Smooth muscle cell (in vitro differentiated cells): ENCODE data around the gene MMP2. TPM values are rescaled to one million over a fixed set of nuclear protein-coding genes. Genes with fewer than 3 reads are reported as not detected.

ENCODE experiments used
- DNase-seq: peaks from one replicate; lab custom pipeline; 2025; ENCODE audit not compliant: unreplicated experiment; lab: John Stamatoyannopoulos, UW
- H2AFZ ChIP-seq: fragments of 200-600 bp; sonication (generic); 2 replicates; pipeline ENCODE4 v1.6.0; 2016; ENCODE audit warnings: antibody characterized with exemption, low read depth, mild to moderate bottlenecking
- H3F3A ChIP-seq: fragments of 200-600 bp; sonication (generic); 2 replicates; pipeline ENCODE4 v1.6.0; 2017; ENCODE audit warnings: antibody characterized with exemption, low read depth
- H3K27ac ChIP-seq: fragments of 200-600 bp; sonication (generic); 2 replicates; pipeline ENCODE4 v1.5.1; 2016; ENCODE audit warnings: low read depth, mild to moderate bottlenecking
- H3K27me3 ChIP-seq: fragments of 200-600 bp; sonication (generic); 2 replicates; pipeline ENCODE4 v1.6.1; 2016; ENCODE audit warnings: low read depth, mild to moderate bottlenecking
- H3K36me3 ChIP-seq: fragments of 200-600 bp; sonication (generic); 2 replicates; pipeline ENCODE4 v1.5.1; 2016; ENCODE audit warnings: low read depth
- H3K4me1 ChIP-seq: fragments of 200-600 bp; sonication (generic); 2 replicates; pipeline ENCODE4 v1.5.1; 2016; ENCODE audit warnings: low read depth
- H3K4me2 ChIP-seq: fragments of 200-600 bp; sonication (generic); 2 replicates; pipeline ENCODE4 v1.6.0; 2016; ENCODE audit warnings: mild to moderate bottlenecking
- H3K4me3 ChIP-seq: fragments of 200-600 bp; sonication (generic); 2 replicates; pipeline ENCODE4 v1.5.1; 2016; ENCODE audit warnings: mild to moderate bottlenecking
- H3K79me2 ChIP-seq: fragments of 200-600 bp; sonication (generic); 2 replicates; pipeline ENCODE4 v1.6.0; 2016; ENCODE audit warnings: low read depth, mild to moderate bottlenecking
- H3K9ac ChIP-seq: fragments of 200-600 bp; sonication (generic); 2 replicates; pipeline ENCODE4 v1.6.0; 2016; ENCODE audit warnings: low read depth
- H3K9me3 ChIP-seq: fragments of 200-600 bp; sonication (generic); replicated peaks from 2 replicates; pipeline ENCODE4 v1.5.1; 2016; ENCODE audit warnings: low read depth
- H4K20me1 ChIP-seq: fragments of 200-600 bp; sonication (generic); 2 replicates; pipeline ENCODE4 v1.6.0; 2016; ENCODE audit warnings: low read depth
- CTCF ChIP-seq: fragments of 200-600 bp; sonication (generic); IDR thresholded peaks from 2 replicates; pipeline ENCODE4 v1.5.1; 2017; ENCODE audit warnings: borderline replicate concordance, mild to moderate bottlenecking, antibody characterized with exemption; ENCODE audit not compliant: insufficient read depth, poor library complexity, severe bottlenecking
- WGBS: methylation state at CpG from one replicate; pipeline ENCODE4 v1.1.7; 2016; ENCODE audit warnings: low lambda C conversion rate; 5-methylcytosine and 5-hydroxymethylcytosine counted together
- polyA plus RNA-seq: library from polyadenylated mRNA; unstranded; fragments of >200 nt; fragmentation: Nextera tagmentation; extraction: Ambion mirVana; gene quantifications from 2 replicates; pipeline ENCODE4 v1.2.1, GENCODE V29; 2016
- total RNA-seq: library from RNA; depleted of rRNA; stranded (reverse); fragments of >200 nt; gene quantifications from 2 replicates; pipeline ENCODE4 v1.2.3, GENCODE V29; 2014

Gene MMP2
- total and polyA plus RNA-seq, 2 experiments from 2014 or later: 431 to 746 TPM

GRCh38 chr16:55508941-55509931 lies 30.2 kb downstream of the MMP2 start, which contains the start of gene LPCAT2:
Gene LPCAT2 (plus strand): TSS chr16:55509072. CDS start chr16:55509182, 110 bp downstream.
- Histone ChIP-seq H3K9me3 (peaks cover 5% of the 10 kb centered on the region), H3F3A (peaks cover 19% of the 10 kb centered on the region), H3K27ac (peak within 1 kb of the TSS; percentile 58), H2AFZ (peak within 1 kb of the TSS; percentile 80), H3K27me3 (no peaks in the 10 kb centered on the region), H4K20me1 (no peaks in the 10 kb centered on the region), H3K4me1 (no peaks in the 10 kb centered on the region), H3K4me2 (peak within 1 kb of the TSS; percentile 99), H3K36me3 (peaks cover 15% of the 10 kb centered on the region), H3K9ac (peak within 1 kb of the TSS; percentile 83), H3K4me3 (peak within 1 kb of the TSS; percentile 88), H3K79me2 (peaks cover 38% of the 10 kb centered on the region)
- peak; percentile 51 for DNase-seq
- no peak for TF ChIP-seq CTCF
- 2% methylated on average over 53 of the region's 61 CpGs for WGBS

- peak overlapping the region; percentile 99 for H3K4me2 ChIP-seq
- H3K4me1 ChIP-seq: no peaks in the 10 kb centered on the region
- H3K9ac ChIP-seq: peak overlapping the region; percentile 83
- DNase-seq: no peak
- peaks cover 15% of the 10 kb centered on the region for H3K36me3 ChIP-seq
- peaks cover 18% of the 10 kb centered on the region for H3F3A ChIP-seq
- peak overlapping the region; percentile 58 for H3K27ac ChIP-seq
- peak overlapping the region; percentile 29 for H2AFZ ChIP-seq
- peak overlapping the region; percentile 88 for H3K4me3 ChIP-seq
- peaks cover 5% of the 10 kb centered on the region for H3K9me3 ChIP-seq
- TF ChIP-seq CTCF: no peak
- 75% methylated on average over 4 of the region's 4 CpGs for WGBS
- H4K20me1 ChIP-seq: no peaks in the 10 kb centered on the region
- no peaks in the 10 kb centered on the region for H3K27me3 ChIP-seq
- H3K79me2 ChIP-seq: peaks cover 38% of the 10 kb centered on the region
Observed at GRCh38 chr16:55510185-55510805, 31.3 kb downstream of the MMP2 start.

GRCh38 chr16:55512941-55513340 lies 33.9 kb downstream of the MMP2 start:
- Histone ChIP-seq H3K36me3 (peaks cover 21% of the 10 kb centered on the region), H3K79me2 (peaks cover 48% of the 10 kb centered on the region)

More at GRCh38 chr16:55512941-55513340, 33.9 kb downstream of the MMP2 start:
- H2AFZ ChIP-seq: no peak overlapping the region
- H3K9ac ChIP-seq: no peak overlapping the region
- DNase-seq: no peak
- WGBS: 95% methylated on average over 1 of the region's 1 CpG
- TF ChIP-seq CTCF: no peak
- H3K27me3 ChIP-seq: no peaks in the 10 kb centered on the region
- peaks cover 1% of the 10 kb centered on the region for H3F3A ChIP-seq
- H3K4me1 ChIP-seq: no peaks in the 10 kb centered on the region
- no peak overlapping the region for H3K4me2 ChIP-seq
- no peak overlapping the region for H3K4me3 ChIP-seq
- H4K20me1 ChIP-seq: no peaks in the 10 kb centered on the region
- H3K9me3 ChIP-seq: peaks cover 5% of the 10 kb centered on the region
- no peak overlapping the region for H3K27ac ChIP-seq
